Hematopoietic multipotent progenitor cell (in vitro differentiated cells): ENCODE results near the gene ANXA6. TPM values are rescaled to one million over a fixed set of nuclear protein-coding genes. Genes with fewer than 3 reads are reported as not detected.
"Not testable (repeated sequence)": the region's sequence is repeated elsewhere in the genome, so short reads cannot be mapped to it uniquely, and the experiment has no call there.

Experiments used
- DNase-seq, 3 donors: peaks; one replicate each; pipeline ENCODE4 v3.0.0-alpha.2; 2011 to 2015; ENCODE audit warnings: low read depth in 2 of 3, low spot score in 2 of 3
- total RNA-seq: library from RNA; depleted of rRNA; stranded (reverse); fragments of >200 nt; gene quantifications from one replicate; pipeline ENCODE4 v1.2.3, GENCODE V29; 2012

The ANXA6 gene
- 319 TPM for total RNA-seq

DNA sequence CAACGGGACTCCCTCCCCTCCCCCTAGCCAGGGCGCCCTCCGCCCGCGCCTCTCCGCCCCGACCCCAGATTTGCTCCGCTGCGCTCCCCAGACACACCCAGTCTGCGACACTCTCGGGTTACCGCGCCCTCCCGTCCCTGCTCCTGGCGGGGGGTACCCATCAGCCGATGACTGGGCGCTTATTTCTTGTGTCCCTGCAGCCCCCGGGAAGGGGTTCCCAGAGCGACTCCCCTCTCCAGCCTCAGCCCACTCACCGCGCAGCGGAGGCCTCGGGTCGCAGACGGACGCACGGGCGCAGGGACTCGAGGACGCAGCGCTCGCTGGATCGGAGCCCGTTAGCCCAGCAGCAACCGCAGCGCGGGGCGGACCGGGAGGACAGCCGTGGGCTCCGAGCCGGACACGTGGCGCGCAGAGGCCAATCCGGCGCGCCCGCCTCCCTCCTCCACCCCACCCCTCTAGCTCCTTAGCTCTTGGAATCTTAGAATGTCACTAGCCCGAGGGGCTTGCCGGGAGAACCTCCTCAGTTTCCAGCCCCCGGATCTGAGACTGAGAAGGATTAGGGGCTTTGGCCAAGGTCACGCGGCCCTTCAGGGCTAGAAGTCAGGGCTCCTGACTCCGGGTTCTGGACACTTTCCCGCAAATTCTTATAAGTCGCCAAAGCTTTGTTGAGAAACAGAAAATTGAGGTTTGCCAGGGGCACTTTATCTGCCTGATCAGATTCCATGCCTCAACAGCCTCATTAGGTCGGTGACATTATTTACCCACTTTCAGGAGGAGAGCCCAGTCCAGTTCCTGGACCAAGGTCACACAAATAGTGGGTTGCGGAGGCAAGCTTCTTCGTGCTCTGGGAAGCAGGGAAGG lies at the start of gene ANXA6:
ANXA6 (minus strand) TSS at position 354 of the 861 bp plus-strand sequence. CDS start 9,878 bp downstream, outside the sequence.
- DNase-seq = peak in 2 of 3 donors; percentile 64 to 65

DNA sequence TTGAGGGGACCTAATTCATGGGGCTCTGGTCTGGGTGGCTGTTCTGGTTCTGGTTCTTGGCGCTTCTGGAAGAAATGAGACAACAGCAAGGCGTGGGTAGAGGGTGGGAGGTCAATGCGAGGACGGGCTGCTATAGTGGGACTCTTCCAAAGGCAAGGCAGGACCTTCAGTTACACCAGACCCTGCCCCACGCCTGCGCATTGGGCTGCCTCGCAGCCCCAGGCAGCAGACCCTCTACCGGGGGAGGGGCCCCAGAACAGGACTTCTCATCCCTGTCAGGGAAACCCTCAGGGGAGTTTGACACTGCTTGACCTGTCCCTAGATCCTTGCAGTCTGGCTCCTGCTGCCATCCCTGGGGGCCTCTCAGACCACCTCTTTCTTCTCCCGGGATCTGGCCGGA lies 47.8 kb upstream of the ANXA6 start:
- DNase-seq = no peak

GRCh38 chr5:151204051-151204450 lies 46.5 kb upstream of the ANXA6 start:
- no peak for DNase-seq

DNA sequence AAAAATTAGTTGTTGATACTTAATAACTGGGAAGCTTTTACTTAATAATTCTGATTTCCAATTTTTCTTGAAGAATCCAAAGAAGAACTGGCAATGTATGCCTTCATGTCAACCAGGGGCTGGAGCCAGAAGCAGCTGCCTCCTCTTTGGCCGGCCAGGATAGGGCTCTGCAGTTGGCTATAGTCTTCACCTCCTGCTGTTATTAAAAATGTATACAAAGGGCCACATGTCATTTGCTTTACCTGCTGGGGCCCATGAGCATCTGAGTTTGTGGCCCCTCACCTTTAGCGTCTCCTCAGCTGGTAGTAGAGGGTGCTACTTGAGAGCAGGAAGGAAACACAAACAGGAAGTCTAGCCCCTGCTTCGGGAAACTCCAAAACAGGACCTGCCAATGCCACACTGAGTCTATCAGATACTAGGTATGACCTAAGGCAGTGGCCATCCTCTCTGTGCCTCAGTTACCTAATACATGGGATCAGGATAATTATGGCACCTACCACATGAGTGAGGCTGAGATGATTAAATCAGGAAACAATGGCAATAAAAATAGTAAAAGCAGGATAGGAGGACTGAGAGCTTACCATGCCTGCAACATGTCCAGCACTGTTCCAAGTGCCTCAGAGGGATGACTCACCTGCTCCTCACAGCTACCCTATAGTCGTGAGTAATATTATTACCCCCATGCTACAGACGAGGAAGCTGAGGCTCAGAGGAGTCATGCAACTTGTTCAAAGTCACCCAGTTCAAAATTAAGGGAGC lies 45.0 kb upstream of the ANXA6 start:
- DNase-seq = no peak

DNA sequence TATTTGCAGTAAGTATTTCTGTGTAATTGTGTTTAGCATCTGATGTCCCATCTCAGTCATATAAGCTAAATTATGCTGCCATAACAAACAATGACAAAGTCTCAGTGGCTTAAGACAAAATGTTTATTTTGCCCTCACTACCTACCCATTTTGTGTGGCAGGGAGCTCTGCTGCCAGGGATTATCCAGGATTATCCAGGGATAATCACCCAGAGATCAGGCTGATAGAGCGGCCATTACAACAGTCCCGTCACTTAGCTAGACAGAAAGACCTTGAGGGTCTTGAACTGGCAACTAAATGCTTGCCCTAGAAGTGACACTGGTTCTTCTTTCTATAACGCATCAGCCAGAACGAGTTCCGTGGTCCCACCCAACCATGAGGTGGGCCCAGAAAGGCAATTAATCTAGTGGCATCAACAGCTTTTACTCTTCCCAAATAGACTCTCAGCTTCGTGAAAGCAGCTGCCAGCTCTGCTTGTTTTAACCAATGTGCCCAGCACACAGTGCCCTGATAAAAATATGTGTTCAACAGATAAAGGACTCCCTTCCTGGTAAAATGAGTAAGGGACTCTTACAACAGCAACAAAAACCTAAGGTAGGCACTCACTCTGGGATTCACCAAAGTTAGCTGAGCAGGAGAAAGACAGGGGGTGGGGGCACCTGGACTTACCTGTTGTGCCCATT lies 43.5 kb upstream of the ANXA6 start:
- DNase-seq = no peak

GRCh38 chr5:151199581-151200185 lies 42.1 kb upstream of the ANXA6 start:
- DNase-seq = no peak

GRCh38 chr5:151198861-151199260 lies 41.3 kb upstream of the ANXA6 start:
- DNase-seq = no peak

DNA sequence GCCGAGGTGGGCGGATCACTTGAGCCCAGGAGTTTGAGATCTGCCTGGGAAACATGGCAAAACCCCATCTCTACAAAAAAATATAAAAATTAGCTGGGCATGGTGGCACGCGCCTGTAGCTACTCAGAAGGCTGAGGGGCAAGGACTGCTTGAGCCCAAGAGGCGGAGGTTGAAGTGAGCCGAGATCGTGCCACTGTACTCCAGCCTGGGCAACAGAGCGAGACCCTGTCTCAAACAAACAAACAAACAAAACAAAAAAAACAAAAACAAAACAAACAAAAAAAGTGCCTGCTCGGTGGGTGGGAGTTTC lies 39.7 kb upstream of the ANXA6 start:
- not testable (repeated sequence) for DNase-seq

- DNase-seq = peak in 1 of 3 donors; percentile 20
Measured at GRCh38 chr5:151196556-151197290, 39.1 kb upstream of the ANXA6 start.

- DNase-seq = no peak
Measured at GRCh38 chr5:151195622-151196021, 38.0 kb upstream of the ANXA6 start.

DNA sequence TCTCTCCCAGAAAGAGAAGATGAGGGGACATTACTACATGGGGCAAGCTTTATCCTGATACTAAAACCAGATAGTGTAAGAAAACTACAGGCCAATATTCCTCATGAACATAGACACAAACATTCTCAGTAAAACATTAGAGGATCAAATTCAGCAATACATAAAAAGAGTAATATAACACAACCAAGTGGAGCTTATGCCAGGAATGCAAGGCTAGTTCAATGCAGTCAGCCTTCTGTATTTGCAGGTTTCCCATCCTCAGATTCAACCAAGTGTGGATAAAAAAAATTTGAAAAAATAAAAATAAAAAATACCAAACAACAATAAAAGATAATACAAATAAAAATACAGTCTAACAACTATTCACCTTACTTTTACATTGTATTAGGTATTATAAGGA lies 35.0 kb upstream of the ANXA6 start:
- peak in 1 of 3 donors; percentile 31 for DNase-seq

- no peak for DNase-seq
Measured at GRCh38 chr5:151191661-151192060, 34.1 kb upstream of the ANXA6 start.

GRCh38 chr5:151189151-151189550 lies 31.6 kb upstream of the ANXA6 start:
- no peak for DNase-seq

DNA sequence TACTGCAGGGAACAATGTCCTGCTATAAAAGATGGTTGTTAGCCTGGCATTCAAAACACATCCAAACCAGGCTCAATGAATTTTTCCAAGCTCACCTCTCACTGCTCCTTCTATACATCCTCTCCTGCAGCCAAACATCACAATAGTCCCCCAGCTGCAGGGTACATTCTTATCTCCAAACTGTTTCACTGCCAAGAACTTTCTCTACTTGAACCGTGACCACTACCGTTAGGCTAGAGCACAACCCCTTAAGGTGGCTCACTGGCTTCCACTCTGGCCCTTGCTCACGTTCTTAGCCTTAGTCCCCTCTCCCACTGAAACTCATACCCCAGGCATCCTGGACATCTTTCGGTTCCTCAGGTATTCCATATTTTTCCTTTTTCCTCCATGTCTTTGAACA lies 29.0 kb upstream of the ANXA6 start:
- no peak for DNase-seq

GRCh38 chr5:151186052-151186451 lies 28.5 kb upstream of the ANXA6 start:
- DNase-seq = no peak

- no peak for DNase-seq
Measured at GRCh38 chr5:151184316-151185042, 26.9 kb upstream of the ANXA6 start.

GRCh38 chr5:151183456-151184245 lies 26.1 kb upstream of the ANXA6 start:
- no peak for DNase-seq

DNA sequence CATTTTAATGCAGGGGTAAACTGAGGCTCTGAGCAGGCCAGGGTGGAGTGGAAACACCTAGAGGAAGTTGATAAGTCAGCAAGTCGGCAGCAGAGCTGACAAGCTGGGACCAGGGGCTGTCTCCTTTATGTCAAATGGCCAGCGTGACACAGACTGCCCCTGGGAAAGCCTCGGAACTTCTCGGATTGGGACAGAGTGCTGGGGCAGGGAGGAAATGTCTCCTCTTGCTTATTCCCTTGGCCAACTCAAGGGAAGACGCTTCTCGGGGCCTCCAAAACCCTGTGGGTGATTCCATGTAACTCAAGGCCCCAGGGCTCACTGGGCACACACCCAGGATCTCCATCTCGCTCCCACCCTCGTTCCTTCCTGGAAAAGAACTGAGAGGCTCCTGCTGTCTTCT lies 25.4 kb upstream of the ANXA6 start:
- DNase-seq = no peak

DNA sequence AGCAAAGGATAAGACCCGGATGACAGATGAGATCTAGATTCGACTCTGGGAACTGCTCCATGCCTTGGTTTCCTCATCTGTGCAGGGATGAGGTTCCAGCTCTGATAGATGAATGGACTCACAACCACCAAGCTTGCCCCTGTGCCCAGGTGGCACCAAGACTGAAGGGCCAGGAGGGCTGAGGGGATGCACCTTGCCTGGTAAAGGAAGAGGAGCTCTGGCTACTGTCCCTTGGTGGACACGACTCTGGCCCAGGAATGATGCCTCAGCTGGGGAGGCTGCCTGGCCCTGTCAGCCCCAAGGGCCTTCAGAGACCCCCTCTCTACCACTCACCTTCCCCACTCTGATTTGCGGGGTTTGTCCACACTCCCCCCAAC lies 24.9 kb upstream of the ANXA6 start:
- no peak for DNase-seq
